Activated CD8-positive, alpha-beta memory T cell treated with anti-CD3 and anti-CD28 coated beads for 1 hour (primary cell): ENCODE results near the gene TRA2B.

Source experiments
- DNase-seq, 2 donors: peaks; one replicate each; pipeline ENCODE4 v3.0.0-alpha.2; 2020; ENCODE audit warnings: low read depth in 1 of 2; ENCODE audit errors: extremely low read depth in 1 of 2

Gene TRA2B

DNA sequence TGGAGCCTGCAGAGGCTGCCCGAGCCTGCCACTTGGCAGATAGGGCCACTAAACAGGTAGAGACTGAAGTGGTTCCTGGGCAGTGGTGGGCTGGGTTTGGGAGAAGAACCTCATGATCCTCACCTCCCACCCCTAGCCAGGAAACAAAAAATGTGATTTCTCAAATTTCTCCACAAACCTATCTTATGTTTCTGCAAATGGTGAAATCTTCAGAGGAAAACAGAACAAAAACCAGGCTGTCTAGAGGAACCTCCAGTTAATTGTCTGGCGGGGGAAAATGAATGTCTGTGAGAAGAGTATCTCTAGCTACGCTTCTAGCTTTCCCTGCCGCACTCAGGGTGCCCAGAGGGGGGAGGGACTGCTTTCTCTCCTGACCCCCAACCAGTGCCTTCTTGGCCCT, 55.9 kb downstream of the TRA2B start:
- DNase-seq = no peak

DNA sequence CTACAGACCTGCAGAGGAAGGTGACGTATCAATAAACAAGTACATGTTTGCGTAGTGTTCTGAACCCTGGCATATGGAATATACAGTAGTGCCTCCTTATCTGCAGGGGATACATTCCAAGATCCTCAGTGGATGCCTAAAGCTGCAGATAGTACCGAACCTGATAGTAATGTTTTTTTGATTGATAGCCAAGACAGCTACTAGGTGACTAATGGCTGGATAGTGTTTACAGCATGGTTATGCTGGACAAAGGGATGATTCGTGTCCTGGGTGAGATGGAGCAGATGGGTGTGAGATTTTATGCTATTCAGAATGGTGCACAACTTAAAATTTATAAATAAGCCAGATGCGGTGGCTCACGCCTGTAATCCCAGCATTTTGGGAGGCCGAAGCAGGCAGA, 57.2 kb downstream of the TRA2B start:
- no peak for DNase-seq

- DNase-seq = no peak
Measured at GRCh38 chr3:185878920-185879319, 58.9 kb downstream of the TRA2B start.

- DNase-seq = no peak
Measured at GRCh38 chr3:185874119-185874518, 63.7 kb downstream of the TRA2B start.

GRCh38 chr3:185867650-185868049, 70.2 kb downstream of the TRA2B start:
- no peak for DNase-seq

DNA sequence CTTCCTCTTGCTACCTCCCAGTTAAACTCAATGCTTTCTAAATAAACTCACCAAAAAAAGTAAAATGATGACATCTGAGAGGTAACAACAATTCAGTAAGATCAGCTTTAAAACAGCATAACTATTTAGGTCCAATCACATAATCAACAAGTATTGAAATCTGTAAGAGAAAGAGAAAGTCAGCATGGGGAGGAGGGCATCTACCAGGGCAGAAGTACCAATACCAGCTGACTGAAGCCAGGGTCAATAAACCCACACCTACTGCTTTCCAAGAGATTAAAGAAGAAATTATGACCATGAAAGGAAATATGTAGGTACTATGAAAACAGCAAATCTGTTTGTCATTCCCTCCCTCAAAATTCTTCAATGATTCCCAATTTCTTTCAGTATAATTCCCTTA, 70.8 kb downstream of the TRA2B start:
- no peak for DNase-seq

DNA sequence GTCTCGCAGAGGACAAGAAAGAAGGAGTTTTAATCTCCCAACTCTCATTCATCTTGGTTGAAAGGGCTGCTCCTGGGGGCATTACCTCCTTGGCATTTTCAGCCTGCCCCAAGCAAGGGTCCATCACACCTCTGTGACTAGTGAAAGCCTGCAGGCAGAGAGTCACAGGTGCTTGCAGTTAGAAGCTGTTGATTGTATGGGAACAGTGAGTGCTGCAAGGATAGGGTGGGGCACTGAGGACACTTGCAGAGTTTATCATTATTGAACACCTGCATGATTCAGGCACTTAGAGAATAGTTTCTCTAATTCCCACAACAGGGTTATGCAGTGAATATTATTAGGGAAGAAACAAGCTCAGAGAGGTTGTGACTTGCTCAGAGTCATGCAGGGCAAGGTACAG, 71.3 kb downstream of the TRA2B start:
- DNase-seq = no peak
